Adrenal gland (tissue), 12 donors: ENCODE measurements around the gene RTN4. TPM values are rescaled to one million over a fixed set of nuclear protein-coding genes. Genes with fewer than 3 reads are reported as not detected.
A peak's percentile ranks its signal among the peaks of the same experiment; 100 is the strongest.

Source experiments
- DNase-seq, 7 donors: peaks; one replicate each; pipeline ENCODE4 v3.0.0-alpha.2; 2019 to 2020
- H3K27ac ChIP-seq, 5 donors: fragments of 200-600 bp; sonication (generic) in 4 of 5; 1 replicate in 3 of 5; 2 replicates in 2 of 5; pipeline versions ENCODE4 v1.5.1 to v1.8.0; 2016 to 2020; ENCODE audit warnings: mild to moderate bottlenecking in 1 of 5
- H3K27me3 ChIP-seq: fragments of 200-600 bp; 2 replicates; pipeline ENCODE4 v1.8.0; 2021
- H3K36me3 ChIP-seq, 2 donors: fragments of 200-600 bp; replicated peaks in 1 of 2; 1 replicate in 1 of 2; 2 replicates in 1 of 2; pipeline versions ENCODE4 v1.5.1 to v1.8.0; 2018 to 2022
- H3K4me1 ChIP-seq, 2 donors: fragments of 200-600 bp; replicated peaks in 1 of 2; 1 replicate in 1 of 2; 2 replicates in 1 of 2; pipeline versions ENCODE4 v1.5.1 to v1.8.0; 2018 to 2021
- H3K4me3 ChIP-seq, 4 donors: fragments of 200-600 bp; sonication (generic) in 3 of 4; one replicate each; pipeline ENCODE4 v1.5.1; 2016 to 2018
- H3K9me3 ChIP-seq, 3 donors: fragments of 200-600 bp; sonication (generic) in 1 of 3; replicated peaks in 1 of 3; 1 replicate in 2 of 3; 2 replicates in 1 of 3; pipeline versions ENCODE4 v1.5.1 to v1.8.0; 2016 to 2021
- POLR2A ChIP-seq, 2 donors: fragments of 450-650 bp; IDR thresholded peaks; one replicate each; pipeline ENCODE4 v1.6.1; 2017; ENCODE audit warnings: antibody characterized with exemption in 2 of 2, mild to moderate bottlenecking in 2 of 2, moderate library complexity in 1 of 2
- WGBS, 4 donors: extraction: QIAGEN DNeasy Blood & Tissue Kit in 2 of 4; methylation state at CpG; one replicate each; pipeline versions ENCODE4 v1.1.5 to v1.1.7; 2013 to 2017; 5-methylcytosine and 5-hydroxymethylcytosine counted together
- intact Hi-C, 2 donors: fragments of 100-400 bp; cut with DNase I; formaldehyde crosslinking; loops; one replicate each; pipeline versions ENCODE4 v1.14.1 to v1.15.0; 2022 to 2023
- polyA plus RNA-seq, 3 donors: library from polyadenylated mRNA; stranded (reverse); fragments of 200-250 nt in 2 of 3; fragments of 350-450 nt in 1 of 3; fragmentation: Illumina TruSeq in 1 of 3; extraction: RNeasy Lipid Tissue Mini Kit (QIAGEN cat#74804) in 1 of 3; gene quantifications; one replicate each; pipeline ENCODE4 v1.2.3, GENCODE V29; 2013 to 2014
- total RNA-seq, 9 donors: library from RNA; depleted of rRNA in 4 of 9; stranded (reverse); fragments of >200 nt in 4 of 9; fragments of 120-200 nt in 1 of 9; fragmentation: NEBNext Ultra II Directional in 1 of 9; extraction: Animal tissue kit (Norgen Biotek cat#: 25700) in 1 of 9; gene quantifications; one replicate each; pipeline versions ENCODE4 v1.1.0 to v1.2.4, GENCODE V29; 2013 to 2023
- TF ChIP-seq, protein P1 (sequence below), 6 experiments: fragments of 450-650 bp in 4 of 6; fragments of 200-600 bp in 2 of 6; sonication (generic) in 1 of 6; IDR thresholded peaks; 1 replicate in 5 of 6; 2 replicates in 1 of 6; pipeline versions ENCODE4 v1.5.1 to v1.8.0; 2016 to 2021; ENCODE audit warnings: antibody characterized with exemption in 6 of 6, mild to moderate bottlenecking in 2 of 6, moderate library complexity in 1 of 6
- donor health status: healthy with polysubstance abuse.
- donor health status: Bipolar disorder and iron deficiency.
- donor health status: DM: yes; HTN: yes; CAD: no.
- donor health status: DM: no; HTN: no; CAD: no.
- donor health status: DM: no; HTN: no; CAD: no.
- donor health status: DM: yes; HTN: yes; CAD: no.

Gene RTN4
- total and polyA plus RNA-seq, 12 donors = 114 to 694 (median 444) TPM

DNA sequence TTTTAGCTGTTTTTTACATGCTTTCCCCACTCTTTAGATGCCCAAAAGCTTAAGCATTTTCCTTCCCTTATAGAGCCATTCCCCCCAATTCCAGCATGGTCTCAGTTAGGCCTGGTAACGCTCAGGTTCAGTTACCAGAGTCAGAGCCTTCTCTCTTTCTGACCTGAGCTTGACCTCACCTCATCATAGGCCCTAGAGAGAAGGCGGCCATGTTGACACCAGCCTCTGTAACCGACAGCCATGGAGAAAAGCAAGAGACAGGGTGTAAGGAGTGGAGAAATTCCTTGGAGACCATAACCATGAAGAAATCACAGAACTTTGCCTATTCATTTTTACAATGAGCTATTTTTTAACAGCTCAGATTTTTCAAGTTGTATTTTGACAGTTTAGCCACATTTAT is 99.4 kb downstream of the RTN4 start:
- TF ChIP-seq, protein P1, sequence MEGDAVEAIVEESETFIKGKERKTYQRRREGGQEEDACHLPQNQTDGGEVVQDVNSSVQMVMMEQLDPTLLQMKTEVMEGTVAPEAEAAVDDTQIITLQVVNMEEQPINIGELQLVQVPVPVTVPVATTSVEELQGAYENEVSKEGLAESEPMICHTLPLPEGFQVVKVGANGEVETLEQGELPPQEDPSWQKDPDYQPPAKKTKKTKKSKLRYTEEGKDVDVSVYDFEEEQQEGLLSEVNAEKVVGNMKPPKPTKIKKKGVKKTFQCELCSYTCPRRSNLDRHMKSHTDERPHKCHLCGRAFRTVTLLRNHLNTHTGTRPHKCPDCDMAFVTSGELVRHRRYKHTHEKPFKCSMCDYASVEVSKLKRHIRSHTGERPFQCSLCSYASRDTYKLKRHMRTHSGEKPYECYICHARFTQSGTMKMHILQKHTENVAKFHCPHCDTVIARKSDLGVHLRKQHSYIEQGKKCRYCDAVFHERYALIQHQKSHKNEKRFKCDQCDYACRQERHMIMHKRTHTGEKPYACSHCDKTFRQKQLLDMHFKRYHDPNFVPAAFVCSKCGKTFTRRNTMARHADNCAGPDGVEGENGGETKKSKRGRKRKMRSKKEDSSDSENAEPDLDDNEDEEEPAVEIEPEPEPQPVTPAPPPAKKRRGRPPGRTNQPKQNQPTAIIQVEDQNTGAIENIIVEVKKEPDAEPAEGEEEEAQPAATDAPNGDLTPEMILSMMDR (IDR thresholded peaks at IDR 0.05) = no peak
- no peak for TF ChIP-seq POLR2A (IDR thresholded peaks at IDR 0.05)

DNA sequence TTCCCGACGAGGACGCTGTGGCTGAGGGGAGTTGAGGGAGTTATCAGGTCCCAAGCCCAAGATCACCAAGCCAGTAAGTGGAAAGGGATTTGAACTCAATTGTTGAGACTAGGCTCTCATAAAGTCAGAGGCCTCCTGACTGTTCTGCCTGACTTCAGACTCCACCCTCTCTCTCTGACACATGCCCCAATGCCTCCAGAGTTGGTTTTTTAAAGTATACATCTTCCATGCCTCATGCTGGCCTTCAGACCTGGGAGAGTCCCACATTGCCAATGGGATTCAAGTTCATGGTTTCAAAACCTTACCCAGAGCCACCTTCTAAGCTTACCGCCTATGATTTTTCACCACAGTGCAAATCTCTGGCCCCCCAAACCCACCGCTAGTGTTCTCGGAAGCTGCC is 100.8 kb downstream of the RTN4 start:
- H3K9me3 ChIP-seq = no peaks in the 10 kb centered on the region
- no peak for DNase-seq
- H3K27ac ChIP-seq = no peak overlapping the region
- 93 to 97% (median 97%) methylated on average over 6 of the region's 6 CpGs for whole genome bisulfite sequencing, 4 donors
- H3K4me1 ChIP-seq = peaks cover 6% of the 10 kb centered on the region in 2 donors
- H3K36me3 ChIP-seq = no peaks in the 10 kb centered on the region
- H3K27me3 ChIP-seq = no peaks in the 10 kb centered on the region
- H3K4me3 ChIP-seq = no peak overlapping the region
- intact Hi-C loops = no loop called here
- TF ChIP-seq, protein P1 (IDR thresholded peaks at IDR 0.05) = no peak
- no peak for TF ChIP-seq POLR2A (IDR thresholded peaks at IDR 0.05)

More for the DNA sequence above, 99.4 kb downstream of the RTN4 start:
- no peak overlapping the region for H3K27ac ChIP-seq
- 93 to 97% (median 94%) methylated on average over 3 of the region's 3 CpGs for WGBS, 4 donors
- peaks cover 0 to 1% of the 10 kb centered on the region in 2 donors for H3K4me1 ChIP-seq
- no peaks in the 10 kb centered on the region for H3K9me3 ChIP-seq
- intact Hi-C loops = no loop called here
- no peaks in the 10 kb centered on the region for H3K27me3 ChIP-seq
- H3K4me3 ChIP-seq = no peak overlapping the region
- no peaks in the 10 kb centered on the region for H3K36me3 ChIP-seq
- peak in 1 of 7 donors; percentile 21 for DNase-seq

DNA sequence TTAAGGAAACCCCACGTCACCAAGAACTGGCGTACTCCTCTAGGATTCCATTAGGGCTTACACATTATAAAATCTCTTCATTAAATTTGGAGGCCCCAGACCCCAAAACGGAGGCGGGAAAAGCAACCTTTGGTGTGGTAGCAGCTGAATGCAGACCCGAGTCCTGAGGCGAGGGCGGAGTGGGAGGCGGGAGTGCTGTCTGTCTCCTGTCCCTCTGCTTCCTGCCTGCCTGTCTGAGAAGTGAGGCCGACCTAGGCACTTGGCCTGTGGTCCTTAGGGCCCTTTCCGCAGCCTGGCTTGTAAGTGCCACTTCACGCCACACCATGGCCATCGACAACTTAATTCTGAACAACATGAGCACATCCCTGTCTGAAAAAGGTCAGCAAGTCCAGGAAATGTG is 102.1 kb downstream of the RTN4 start:
- H3K27me3 ChIP-seq = no peaks in the 10 kb centered on the region
- DNase-seq = no peak
- TF ChIP-seq, protein P1 (IDR thresholded peaks at IDR 0.05) = no peak
- TF ChIP-seq POLR2A (IDR thresholded peaks at IDR 0.05) = no peak
- intact Hi-C loops = no loop called here
- H3K4me3 ChIP-seq = no peak overlapping the region
- no peaks in the 10 kb centered on the region for H3K36me3 ChIP-seq
- H3K9me3 ChIP-seq = no peaks in the 10 kb centered on the region
- 85 to 92% (median 88%) methylated on average over 9 to 12 of the region's 12 CpGs for WGBS, 4 donors
- no peak overlapping the region for H3K27ac ChIP-seq
- H3K4me1 ChIP-seq = peaks cover 6% of the 10 kb centered on the region in 2 donors

DNA sequence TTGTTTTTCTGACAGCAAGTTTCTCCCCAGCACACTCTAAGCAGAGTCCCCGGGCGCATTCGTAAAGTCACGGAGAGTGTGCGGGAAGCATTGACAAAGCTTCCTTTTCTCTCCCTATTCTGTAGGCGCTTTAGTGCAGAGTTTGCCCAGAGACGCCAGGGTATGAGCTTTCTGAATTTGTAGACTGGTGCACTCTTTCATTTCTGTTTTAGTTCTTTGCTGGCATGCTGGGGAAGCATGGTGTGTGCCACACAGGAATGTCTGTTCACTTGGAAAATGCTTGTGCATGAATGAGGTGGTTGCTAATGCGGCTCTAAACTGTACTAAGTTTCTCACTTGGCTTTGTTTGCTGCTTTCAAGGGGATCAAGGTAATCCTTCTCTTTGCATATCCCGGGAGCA is 102.6 kb downstream of the RTN4 start:
- DNase-seq = peak in 1 of 7 donors; percentile 9
- no peaks in the 10 kb centered on the region for H3K36me3 ChIP-seq
- H3K9me3 ChIP-seq = no peaks in the 10 kb centered on the region
- no peak overlapping the region for H3K4me3 ChIP-seq
- no peak overlapping the region for H3K27ac ChIP-seq
- H3K4me1 ChIP-seq = peaks cover 6% of the 10 kb centered on the region in 2 donors
- H3K27me3 ChIP-seq = no peaks in the 10 kb centered on the region
- 90 to 94% (median 91%) methylated on average over 9 of the region's 9 CpGs for WGBS, 4 donors
- intact Hi-C loops = no loop called here
- TF ChIP-seq POLR2A (IDR thresholded peaks at IDR 0.05) = no peak
- TF ChIP-seq, protein P1 (IDR thresholded peaks at IDR 0.05) = no peak
